Retinal pigment epithelial cell (primary cell): ENCODE measurements around the gene PRKAG1.

ENCODE experiments used
- DNase-seq: peaks from one replicate; pipeline ENCODE4 v3.0.0-alpha.2; 2010; ENCODE audit warnings: low read depth
- H3K4me3 ChIP-seq: 2 replicates; pipeline ENCODE4 v1.5.1; 2011; ENCODE audit warnings: mild to moderate bottlenecking, low read length, control low read depth, moderate library complexity
- CTCF ChIP-seq: conservative IDR thresholded peaks from 2 replicates; pipeline ENCODE4 v1.5.1; 2011; ENCODE audit warnings: low read depth, low read length, control low read depth, inconsistent platforms

PRKAG1 gene

GRCh38 chr12:48980953-48981756 is 37.4 kb downstream of the PRKAG1 start:
- H3K4me3 ChIP-seq: no peak overlapping the region
- TF ChIP-seq CTCF: peak; percentile 27
- DNase-seq: no peak

DNA sequence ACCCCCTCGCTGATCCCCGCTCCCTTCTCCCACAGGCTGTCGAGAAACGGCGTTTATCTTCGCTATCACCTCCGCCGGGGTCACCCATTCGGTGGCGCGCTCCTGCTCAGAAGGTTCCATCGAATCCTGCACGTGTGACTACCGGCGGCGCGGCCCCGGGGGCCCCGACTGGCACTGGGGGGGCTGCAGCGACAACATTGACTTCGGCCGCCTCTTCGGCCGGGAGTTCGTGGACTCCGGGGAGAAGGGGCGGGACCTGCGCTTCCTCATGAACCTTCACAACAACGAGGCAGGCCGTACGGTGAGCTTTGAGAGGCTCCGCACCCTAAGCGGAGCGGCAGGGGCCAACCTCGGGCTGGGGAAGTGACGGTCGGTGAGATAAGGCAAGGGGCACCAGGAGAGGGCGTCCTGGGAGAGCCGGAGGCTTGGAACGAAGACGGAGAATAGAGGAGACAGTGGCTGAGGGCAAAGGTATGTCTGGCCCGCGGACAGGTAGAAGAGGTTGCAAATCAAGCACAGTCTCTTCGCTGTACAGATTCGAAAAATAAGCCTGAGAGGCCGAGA is 38.1 kb downstream of the PRKAG1 start:
- no peak for DNase-seq
- H3K4me3 ChIP-seq: no peak overlapping the region
- TF ChIP-seq CTCF: peak; percentile 0

DNA sequence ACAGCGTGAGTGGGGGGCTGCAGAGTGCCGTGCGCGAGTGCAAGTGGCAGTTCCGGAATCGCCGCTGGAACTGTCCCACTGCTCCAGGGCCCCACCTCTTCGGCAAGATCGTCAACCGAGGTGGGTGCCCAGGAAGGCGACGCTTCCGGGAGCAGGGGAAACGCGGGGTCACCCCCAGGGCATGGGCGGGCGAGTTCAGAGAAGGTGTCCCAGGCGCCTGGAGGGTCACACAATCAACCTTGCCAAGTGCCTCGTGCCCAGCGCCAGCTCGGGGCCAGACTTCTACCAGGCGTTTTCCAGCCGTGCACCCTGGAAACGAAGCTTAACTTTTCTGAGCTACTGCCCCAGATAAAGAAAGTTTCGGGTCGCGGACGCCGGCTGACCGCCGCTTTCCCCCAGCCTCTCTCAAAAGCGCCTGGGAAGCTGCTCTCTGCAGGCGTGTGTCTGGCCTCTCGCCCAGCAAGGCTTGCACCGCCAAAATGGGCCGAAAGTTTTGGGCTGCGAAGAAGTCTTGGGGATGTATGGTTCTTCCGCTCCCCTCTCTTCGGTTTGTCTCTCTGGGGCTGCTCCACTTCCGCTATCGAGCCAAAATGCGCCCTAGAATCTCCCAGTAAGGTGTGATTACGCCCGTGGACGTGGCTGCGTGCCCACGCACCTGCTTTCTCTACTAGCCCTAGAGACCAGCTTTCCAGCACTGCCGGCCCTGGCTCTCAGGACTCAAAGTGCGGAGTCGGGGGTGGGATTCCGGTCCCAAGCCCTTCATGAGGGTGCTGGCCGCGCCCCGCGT is 38.8 kb downstream of the PRKAG1 start:
- no peak for DNase-seq
- no peak for TF ChIP-seq CTCF
- no peak overlapping the region for H3K4me3 ChIP-seq

DNA sequence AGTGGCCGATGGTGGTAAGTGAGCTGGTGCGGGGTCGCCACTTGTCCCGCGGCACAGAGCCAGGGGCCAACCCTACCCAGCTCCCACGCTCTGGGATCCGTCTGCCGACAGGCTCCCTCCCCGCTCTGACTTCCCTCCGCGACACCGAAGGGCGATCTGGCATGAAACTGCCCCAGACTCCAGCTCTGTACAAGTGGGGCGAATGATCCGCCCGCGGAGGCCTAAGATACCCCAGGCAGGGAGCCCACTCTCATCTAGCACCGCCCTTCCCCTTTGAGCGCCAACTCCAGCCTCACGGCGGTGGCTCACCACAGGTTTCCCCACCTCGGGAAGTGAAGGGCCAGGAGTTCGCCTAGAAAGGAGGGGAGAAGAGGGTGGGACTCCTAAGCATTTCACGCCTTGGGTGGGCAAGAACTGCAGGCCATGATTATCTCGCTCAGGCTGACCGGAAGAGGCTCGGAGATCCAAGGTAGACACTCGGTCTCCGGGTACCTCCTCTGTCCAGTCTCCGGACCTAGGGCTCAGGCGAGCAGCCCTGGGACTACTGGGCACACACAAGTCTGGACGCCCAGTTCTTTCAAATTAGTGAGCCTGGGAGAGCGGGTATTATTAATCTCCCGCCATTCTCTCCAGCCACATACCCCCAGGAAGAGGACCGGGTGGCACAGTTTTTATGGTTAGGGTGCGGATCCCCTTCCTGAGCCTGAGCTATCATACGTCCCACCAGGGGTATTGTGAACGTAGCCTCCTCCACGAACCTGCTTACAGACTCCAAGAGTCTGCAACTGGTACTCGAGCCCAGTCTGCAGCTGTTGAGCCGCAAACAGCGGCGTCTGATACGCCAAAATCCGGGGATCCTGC is 39.6 kb downstream of the PRKAG1 start:
- no peak for DNase-seq
- TF ChIP-seq CTCF: no peak
- H3K4me3 ChIP-seq: no peak overlapping the region

- no peak for TF ChIP-seq CTCF
- no peak for DNase-seq
- H3K4me3 ChIP-seq: no peak within 1 kb of the TSS
These were observed 40.3 kb downstream of the PRKAG1 start, which contains the start of gene WNT1 for GRCh38 chr12:48978291-48978740. WNT1 (plus strand) TSS chr12:48978322; CDS start chr12:48978651, 329 bp downstream.
